Measurements from ENCODE around the gene PAFAH1B2.
A peak's percentile ranks its signal among the peaks of the same experiment; 100 is the strongest.
"Not testable (repeated sequence)": the region's sequence is repeated elsewhere in the genome, so short reads cannot be mapped to it uniquely, and the experiment has no call there.

Gene PAFAH1B2, protein sequence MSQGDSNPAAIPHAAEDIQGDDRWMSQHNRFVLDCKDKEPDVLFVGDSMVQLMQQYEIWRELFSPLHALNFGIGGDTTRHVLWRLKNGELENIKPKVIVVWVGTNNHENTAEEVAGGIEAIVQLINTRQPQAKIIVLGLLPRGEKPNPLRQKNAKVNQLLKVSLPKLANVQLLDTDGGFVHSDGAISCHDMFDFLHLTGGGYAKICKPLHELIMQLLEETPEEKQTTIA

DNA sequence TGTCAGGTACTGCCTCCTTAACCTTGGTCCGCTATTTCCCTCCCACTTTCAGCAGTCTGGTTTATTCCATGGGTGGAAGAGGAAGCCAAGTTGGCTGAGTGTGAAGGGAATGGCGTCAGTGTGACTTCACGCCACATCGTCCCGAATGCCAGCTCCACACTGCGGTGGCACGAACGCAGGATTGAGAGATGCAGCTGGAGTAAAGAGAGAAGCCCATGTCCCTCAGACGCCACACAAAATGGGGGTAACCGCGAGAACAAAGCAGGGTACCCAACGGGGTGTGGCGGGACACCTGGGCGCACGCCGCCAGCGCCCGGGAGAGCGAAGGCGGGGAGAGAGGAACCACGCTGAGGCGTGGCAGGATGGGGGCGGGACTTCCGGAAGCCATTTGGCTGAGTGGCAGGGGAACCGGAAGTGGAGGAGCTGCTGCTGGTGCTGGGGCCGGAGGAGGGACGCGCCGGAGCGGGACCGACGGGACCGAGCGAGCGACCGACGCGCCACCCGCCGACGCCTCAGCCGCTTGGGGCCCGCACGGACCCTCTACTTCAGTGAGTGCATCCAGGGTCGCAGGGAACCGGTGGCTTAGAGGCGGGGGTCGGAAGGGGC, at the start of gene PAFAH1B2:
Gene PAFAH1B2, plus strand, starts transcription at position 417 of the 606 bp plus-strand sequence. CDS start 8,161 bp downstream, outside the sequence.
- peak; percentile 87 to 95 for DNase-seq

DNA sequence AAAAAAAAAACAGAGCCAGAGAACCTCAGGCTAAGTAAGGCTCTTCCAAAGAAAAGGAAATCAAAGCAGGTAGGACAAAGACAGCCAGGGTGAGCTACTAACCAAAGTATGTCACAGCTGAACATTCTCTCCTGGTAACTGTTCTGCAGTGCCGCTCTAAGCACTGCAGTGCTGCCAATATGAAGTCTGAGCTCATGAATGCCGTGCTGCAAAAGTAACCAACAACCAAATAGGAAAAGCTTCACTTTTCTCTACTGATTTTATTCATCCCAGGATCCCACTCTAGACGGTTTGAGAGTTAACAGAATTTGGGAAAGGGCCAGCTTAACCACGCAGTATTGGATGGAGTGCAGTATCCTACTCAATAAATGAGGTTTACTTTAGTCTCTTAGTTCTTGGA, 49.3 kb upstream of the PAFAH1B2 start:
- DNase-seq = no peak

DNA sequence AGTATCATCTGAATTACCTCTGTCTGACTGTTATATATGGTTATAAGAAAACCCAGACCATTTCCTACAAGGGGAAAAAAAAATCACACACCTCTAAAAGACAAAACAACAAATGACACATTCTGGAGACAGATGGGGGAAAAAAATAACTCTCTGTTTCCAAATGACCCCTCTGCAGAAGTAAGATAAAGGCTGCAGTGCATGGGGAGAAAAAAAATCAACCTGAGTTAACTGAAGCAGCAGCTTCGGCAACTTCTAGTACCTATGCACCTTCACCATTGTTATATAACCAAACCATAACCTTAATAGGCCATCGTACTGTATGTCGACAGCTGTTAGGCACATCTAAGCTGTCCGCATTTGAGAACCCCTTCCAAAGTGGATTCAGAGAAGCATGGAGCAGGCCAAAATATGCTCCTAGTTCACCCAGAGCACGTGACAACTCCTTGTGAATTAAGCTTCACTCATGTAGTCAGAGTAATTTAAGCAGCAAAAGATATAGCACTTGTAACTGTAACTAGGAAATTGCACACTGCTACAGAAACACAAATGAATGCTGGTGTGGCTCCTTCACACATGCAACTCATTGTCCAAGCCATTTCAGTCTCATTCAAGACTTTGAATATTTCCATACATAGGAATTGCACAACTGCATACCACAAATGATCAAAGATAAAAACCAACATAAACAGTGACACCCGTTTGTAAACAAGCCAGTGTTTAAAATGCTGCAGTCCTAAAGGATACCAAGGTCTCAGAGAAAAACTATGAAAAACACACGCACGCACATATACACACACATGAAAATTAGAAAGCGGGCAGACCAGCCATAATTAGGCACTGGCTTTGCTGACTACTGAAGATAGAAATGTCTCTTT, 48.6 kb upstream of the PAFAH1B2 start:
- peak in 1 of 2 experiments; percentile 37 for DNase-seq

DNA sequence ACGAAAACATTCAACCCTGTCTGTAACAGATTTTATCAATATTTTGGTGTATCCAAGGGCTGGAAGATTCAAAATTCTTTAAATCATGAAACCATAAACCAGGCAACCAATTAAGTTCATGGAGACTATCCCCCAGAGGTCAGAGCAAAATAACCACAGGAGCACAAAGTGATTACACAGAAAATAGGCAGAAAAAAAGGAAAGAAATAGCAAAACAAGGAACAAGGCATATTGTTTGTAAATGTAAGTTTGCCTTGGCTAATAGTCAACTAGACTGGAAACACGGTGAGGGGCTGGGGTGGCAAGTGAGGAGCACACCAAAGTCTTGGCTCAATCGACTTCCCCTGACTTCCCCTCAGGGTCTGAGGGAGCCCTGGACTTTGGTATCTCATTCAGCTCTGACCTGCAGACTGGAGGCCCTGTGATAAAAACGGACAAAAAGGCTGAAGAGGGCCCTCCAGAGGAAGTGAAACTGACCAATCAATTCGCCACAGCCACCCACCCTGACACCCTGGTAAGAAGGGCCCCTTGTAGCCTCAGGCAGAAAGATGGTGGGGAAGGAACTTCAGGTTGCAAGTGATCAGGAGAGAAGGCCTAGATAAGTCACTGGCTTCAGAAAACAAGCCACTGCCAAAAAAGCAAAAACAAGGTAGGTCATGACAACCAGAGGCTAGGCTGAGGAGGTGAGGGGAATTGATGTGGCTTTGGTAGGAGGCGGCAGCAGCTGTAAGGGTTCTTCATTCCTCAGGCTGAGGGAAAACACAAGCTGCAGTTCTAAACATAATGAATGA, 47.7 kb upstream of the PAFAH1B2 start:
- DNase-seq = no peak

DNA sequence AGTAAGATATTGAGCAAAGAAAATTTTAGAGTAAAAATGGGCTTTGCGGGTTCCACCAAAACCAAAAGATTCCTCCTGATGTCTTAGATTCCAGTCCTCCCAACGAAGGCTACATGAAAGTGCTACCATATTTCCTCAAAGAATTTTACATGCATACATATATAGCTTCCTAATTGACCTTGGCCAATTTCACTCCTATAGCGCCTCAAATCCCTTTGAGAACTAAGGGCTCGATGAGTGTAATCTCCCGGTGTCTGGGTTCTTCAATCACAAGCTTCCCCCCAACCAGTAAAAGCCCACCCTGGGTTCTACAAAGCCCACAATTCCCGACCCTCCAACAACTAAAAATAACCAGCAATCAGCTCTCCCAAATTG, 47.1 kb upstream of the PAFAH1B2 start:
- no peak for DNase-seq

DNA sequence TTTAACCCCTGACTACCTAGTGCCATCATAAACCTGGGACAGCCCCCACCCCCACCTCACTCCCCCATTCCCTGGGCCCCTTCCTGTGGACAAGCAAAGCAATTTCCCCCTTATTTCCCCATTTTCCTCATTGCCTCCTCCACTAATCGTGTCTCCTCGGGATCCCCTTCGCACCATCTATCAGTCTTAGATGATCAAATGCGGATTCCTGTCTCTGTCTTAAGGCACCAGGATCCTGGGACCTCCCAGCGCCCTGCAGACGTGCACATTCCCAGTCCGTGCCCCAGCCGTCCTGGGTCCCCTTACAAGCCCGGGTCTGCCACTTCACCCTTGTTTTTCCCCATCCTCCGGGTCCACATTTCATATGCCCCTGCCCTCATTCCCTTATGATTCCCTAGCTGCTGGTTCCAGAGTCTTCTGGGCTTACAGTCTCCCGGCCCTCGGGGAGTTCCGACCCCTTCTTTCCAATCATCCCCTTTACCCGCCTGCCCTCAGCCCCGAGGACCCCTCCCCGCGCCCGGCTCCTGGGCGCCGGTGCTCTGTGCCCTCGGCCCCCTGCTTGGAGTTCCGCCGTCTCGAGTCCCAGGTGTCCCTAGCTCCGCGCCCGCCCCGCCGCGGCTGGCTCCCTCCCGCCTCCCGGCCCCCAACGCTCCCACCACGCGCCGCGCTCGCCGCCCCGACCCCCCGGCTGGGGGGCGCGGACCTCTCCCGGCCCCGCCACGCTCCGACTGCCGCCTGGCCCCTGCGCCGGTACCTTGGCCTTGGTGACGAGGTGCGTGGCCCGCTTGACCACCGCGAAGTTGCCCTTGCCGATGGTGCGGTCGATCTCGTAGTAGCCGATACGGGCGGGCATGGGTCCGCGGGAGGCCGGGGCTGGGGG, 46.5 kb upstream of the PAFAH1B2 start:
- peak in 1 of 2 experiments; percentile 17 for DNase-seq

DNA sequence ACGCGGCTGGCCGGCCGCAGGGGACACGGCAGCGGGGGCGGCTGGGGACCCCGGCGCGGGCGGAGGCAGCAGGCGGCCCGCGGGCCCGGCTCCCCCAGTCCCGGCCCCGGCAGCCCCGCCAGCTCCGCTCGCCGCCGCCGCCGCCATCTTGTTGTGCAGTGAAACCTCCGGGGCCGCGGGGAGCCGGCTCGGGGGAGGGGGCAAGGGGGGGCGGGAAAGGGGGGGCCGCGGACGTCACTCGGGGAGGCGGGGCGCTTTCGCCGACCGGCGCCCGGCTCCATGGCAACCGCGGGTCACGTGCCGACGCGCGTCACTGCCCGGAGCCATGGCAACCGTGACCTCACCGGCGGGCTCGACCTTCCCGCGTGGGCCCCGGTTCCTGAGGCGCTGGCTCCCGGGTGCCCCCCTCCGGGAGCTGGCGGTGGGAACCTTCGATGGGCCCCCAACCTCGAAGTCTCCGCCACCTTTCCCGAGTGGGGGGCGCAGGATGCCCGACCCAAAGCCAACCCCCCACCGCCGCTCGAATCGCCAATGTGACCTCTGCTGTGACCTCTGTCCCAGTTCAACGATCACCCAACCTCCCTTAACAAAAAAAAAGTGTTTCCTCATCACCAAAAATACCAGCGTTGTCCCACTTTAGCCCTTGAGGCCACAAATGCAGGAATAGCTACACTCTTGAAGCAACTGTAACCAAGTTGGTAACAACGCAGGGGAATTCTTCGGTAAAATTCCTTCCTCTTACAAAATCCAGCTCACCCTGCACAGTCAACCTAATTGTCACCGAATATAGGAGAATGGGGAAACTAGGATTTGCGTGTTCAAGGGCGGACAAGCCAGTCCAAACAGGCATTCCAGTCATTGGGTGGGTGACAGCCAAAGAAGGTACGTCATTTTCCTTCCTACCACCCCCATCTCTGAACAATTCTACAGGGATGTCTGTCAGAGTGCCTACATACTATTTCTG, 45.5 kb upstream of the PAFAH1B2 start, which contains the start of gene SIK3:
Gene SIK3, minus strand, starts transcription at position 160 of the 964 bp plus-strand sequence. Its CDS starts 13 bp downstream, at position 147.
- DNase-seq = peak; percentile 80 to 96

DNA sequence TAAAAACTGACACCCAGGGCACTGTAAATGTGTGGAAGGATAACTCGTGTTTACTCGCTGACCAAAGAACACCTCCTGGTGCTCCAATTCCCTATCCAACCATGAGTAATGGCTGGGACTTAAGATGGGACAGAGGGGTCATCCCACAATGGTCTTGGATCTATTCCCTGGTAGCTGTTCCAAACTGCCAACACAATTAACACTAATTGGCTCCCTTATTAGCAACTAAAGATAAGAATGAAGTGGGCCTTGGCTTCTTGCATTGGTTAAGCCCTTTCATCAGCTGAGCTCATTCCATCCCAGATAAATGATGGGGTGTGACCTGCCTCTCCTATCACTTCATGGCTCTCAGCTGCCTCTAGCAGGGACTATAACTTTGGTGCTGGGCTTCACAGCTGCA, 44.4 kb upstream of the PAFAH1B2 start:
- DNase-seq = no peak

DNA sequence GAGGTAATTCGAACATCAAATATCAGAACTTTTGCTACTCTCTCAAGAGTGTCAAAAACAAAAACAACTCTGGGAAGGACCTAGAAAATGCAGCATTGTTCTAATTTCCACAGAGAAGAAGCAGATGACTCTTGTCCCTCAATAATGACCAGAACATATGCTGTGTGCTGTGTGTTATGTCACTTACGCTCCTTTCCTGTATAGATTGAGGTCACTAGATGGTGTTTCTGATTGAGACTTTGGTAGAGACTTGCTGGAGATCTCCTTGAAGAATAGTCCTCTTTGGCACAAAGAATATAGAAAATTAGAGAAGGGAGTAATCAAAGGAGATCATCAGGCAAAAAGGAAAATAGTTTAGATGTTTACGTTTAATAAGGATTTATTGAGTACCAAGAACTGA, 43.5 kb upstream of the PAFAH1B2 start:
- DNase-seq = no peak

DNA sequence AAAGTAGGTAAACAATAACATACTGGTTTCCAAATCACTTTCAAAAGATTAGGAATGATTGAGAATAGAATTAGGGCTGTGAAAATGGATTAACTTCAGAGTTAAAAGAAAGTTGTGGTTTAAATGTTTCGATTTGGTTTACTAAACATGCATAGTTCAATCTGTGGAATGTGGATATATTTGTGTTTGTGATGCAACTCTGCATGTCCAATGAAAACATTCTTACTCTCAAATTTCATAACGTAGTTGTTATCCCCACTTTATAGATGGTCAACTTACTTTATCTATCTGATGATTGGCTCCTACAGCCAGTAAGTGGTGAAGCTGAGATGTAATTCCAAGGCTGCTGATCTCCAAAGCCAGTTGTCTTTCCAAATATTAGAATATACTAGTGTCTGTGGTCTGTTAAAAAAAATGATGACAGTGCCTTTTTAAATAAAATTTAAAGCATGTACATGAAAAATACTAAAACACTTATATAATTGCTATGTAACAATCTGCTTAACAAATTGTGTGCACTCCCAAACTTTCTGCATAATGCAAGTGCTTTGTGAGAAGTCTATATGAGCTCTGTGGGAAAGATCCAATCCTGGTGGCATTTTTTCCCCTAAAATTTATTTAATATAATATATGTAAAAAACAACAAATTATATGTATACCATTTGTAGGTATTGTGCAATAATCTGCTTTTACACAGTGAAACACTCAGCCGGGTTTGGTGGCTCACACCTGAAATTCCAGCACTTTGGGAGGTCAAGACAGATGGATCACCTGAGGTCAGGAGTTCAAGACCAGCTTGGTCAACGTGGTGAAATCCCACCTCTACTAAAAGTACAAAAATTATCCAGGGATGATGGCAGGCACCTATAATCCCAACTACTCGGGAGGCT, 36.1 kb upstream of the PAFAH1B2 start:
- no peak for DNase-seq

DNA sequence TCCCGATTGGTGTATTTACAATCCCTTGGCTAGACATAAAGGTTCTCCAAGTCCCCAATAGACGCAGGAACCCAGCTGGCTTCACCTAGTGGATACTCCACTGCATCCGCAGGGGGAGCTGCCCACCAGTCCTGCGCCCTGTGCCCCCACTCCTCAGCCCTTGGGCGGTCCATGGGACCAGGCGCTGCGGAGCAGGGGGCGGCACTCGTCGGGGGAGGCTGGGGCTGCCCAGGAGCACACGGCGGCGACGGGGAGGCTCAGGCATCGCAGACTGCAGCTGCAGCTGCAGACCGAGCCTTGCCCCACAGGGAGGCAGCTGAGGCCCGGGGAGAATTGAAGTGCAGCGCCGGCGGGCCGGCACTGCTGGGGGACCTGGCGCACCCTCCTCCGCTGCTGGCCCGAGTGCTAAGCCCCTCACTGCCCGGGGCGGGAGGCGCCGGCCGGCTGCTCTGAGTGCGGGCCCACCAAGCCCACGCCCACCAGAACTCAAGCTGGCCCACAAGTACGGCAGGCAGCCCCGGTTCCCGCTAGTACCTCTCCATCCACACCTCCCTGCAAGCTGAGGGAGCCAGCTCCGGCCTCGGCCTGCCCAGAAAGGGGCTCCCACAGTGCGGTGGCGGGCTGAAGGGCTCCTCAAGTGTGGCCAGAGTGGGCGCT, 33.7 kb upstream of the PAFAH1B2 start:
- no peak for DNase-seq

DNA sequence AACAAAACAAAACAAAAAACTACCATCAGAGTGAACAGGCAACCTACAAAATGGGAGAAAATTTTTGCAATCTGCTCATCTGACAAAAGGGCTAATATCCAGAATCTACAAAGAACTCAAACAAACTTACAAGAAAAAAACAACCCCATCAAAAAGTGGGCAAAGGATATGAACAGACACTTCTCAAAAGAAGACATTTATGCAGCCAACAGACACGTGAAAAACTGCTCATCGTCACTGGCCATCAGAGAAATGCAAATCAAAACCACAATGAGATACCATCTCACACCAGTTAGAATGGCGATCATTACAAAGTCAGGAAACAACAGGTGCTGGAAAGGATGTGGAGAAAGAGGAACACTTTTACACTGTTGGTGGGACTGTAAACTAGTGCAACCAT, 31.6 kb upstream of the PAFAH1B2 start:
- DNase-seq = not testable (repeated sequence)

DNA sequence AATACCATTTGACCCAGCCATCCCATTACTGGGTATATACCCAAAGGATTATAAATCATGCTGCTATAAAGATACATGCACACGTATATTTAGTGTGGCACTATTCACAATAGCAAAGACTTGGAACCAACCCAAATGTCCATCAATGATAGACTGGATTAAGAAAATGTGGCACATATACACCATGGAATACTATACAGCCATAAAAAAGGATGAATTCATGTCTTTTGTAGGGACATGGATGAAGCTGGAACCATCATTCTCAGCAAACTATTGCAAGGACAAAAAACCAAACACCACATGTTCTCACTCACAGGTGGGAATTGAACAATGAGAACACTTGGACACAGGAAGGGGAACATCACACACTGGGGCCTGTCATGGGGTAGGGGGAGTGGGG, 31.1 kb upstream of the PAFAH1B2 start:
- DNase-seq = not testable (repeated sequence)

DNA sequence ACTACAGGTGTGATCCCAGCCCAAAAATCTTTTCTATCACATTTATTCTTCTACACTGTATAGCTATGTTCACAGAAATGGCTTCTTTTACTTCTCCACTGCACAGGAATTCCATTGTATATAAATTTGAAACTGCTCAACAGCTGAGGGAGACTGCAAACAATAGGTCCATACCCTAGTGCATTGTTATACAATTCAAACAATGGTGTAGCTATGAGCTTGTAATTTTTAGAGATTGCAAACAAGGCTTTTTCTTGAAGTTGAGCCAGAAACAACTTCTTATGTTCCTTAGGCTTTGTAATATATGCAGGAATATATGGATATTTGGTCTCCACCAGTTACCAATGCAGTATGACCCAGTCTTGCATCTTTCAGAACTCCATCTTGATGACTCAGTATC, 26.4 kb upstream of the PAFAH1B2 start:
- DNase-seq = no peak

DNA sequence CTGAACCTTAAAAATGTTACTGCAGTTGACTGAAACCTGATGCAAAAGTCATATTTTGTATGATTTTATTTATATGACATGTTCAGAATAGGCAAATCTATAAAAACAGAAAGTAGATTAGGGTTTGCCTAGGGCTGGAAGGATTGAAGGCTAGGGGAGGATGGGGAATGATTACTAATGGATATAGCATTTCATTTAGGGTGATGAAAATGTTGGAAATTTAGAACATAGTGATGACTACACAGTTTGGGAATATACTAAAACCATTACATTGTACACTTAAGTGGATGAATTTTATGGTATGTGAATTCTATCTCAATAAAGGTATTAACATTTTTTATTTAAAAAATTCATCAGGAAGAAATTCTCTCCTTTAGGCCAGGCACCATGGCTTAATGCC, 22.9 kb upstream of the PAFAH1B2 start:
- no peak for DNase-seq

DNA sequence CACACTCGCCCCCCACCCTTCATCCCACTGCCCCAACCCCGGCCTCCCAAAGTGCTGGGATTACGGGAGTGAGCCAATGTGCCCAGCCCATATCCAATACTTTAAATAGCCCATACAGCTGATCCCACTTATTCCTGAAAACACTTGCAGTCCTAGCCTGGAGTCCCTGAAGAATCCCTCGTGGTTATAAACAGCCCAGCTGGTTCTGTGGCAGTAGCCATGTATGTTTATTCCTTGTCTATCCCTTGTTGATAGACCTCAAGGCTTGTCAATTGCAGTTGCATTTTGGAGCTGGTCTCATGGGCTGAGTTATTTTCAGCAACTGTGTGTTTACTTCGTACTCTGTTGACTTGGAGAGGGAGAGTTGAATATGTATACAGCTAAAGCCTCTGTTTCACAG, 21.5 kb upstream of the PAFAH1B2 start:
- DNase-seq = no peak

DNA sequence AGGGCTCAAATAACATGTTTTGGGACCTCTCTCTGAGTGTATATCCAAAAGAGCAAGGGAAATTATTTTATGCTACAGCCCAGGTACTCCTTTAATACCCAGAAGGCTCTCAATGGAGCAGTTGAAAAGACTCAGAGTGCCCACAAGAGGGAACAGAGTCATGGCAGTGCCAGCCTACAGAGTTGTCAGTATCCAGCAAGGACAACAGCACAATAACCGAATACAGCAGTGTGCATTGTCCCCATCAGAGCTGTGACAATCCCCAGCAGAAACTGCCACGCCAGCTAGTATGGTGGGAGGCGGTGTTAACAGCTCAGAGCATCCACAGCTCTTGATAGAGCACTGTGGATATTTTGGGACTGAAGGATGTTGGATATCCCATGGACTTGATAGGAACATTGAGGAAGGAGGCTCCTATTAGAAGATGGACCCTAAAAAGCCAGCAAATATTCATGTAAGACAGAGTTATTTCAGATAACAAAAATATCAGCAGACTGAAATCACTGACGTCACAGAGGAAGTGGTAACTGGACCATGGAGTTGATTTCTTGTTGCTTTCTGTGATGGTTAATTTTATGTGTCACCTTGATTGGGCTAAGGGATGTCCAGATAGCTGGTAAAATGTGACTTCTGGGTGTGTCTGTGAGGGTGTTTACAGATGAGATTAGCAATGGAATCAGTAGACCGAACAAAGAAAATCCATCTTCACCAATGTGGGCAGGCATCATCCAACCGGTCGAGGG, 17.7 kb upstream of the PAFAH1B2 start:
- no peak for DNase-seq

All from NCI-H446 (cell line).